NB4 (cell line): ENCODE results near the gene ROBO1.

Source experiments
- CTCF ChIP-seq: IDR thresholded peaks from one replicate; pipeline ENCODE4 v1.5.1; 2012; ENCODE audit warnings: low read depth, low read length
- MYC ChIP-seq: IDR thresholded peaks from 2 replicates; pipeline ENCODE4 v1.6.1; 2011; ENCODE audit warnings: low read depth, low read length
- POLR2A ChIP-seq: IDR thresholded peaks from 2 replicates; pipeline ENCODE4 v1.6.1; 2011; ENCODE audit warnings: mild to moderate bottlenecking; ENCODE audit not compliant: insufficient read length; ENCODE audit errors: extremely low read depth
- TF ChIP-seq, protein P1 (sequence below): IDR thresholded peaks from 2 replicates; pipeline ENCODE4 v1.6.1; 2011; ENCODE audit warnings: low read depth, low read length

DNA sequence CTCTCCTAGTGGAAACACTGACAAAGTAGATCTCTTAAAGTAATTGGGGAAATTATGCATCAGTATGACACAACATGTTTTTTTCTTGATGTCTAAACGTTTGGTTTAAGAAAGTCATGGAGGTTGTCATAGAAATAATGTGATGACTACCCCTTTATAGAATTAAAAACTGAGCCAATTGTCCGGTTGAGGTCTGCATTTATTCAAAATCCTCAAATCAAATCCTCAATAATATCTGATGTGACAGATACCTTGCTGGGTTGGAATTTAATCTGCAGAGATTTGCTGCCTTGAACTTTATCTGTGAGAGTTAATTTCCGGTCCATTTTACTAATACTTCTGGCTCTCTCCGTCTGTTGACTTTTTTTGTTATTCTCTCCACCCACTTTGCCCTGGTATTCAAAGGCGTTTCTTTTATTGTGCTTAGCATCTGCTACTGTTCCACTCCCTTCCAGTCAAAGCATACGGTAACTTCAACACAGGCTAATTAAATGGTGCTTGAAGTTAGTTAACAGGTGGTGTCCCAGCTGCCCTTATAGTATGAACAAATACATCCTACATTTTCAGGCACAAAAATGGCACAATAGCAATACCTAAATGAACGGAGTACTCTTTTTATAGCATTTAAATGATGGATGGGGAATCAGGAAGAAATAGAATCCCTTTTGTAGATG is 628.3 kb downstream of the ROBO1 start:
- no peak for TF ChIP-seq CTCF
- TF ChIP-seq POLR2A, result no peak
- TF ChIP-seq, protein P1, sequence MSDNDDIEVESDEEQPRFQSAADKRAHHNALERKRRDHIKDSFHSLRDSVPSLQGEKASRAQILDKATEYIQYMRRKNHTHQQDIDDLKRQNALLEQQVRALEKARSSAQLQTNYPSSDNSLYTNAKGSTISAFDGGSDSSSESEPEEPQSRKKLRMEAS, result no peak
- no peak for TF ChIP-seq MYC
